ENCODE measurements around the gene PHYKPL.

The PHYKPL gene

GRCh38 chr5:178280631-178281030 lies 48.0 kb upstream of the PHYKPL start:
- no peak for DNase-seq
- Histone ChIP-seq H4K20me1 (ENCODE audit: insufficient read depth, low read length) (no peaks in the 10 kb centered on the region), H3K4me1 (ENCODE audit: insufficient read depth, low read length) (0 out of 2 replicates have a peak, but pooled peaks cover 3% of the 10 kb centered on the region), H3K4me2 (ENCODE audit: insufficient read depth, low read length) (no peak overlapping the region), H3K36me3 (ENCODE audit: insufficient read depth, low read length) (no peaks in the 10 kb centered on the region), H3K9ac (ENCODE audit: low read depth, low read length) (no peak overlapping the region), H3K27me3 (ENCODE audit: insufficient read depth, low read length, poor library complexity) (no peaks in the 10 kb centered on the region), H3K79me2 (ENCODE audit: insufficient read depth, low read length) (no peaks in the 10 kb centered on the region), H2AFZ (ENCODE audit: low read depth, low read length) (no peak overlapping the region), H3K27ac (ENCODE audit: low read length) (no peak overlapping the region), H3K4me3 (ENCODE audit: low read depth in 1 of 2, low read length in 2 of 2) (no peak overlapping the region), H3K9me3 (ENCODE audit: insufficient read depth, low read length, severe bottlenecking) (peaks cover 3% of the 10 kb centered on the region)
- ATAC-seq (ENCODE audit: insufficient read depth, low read depth) = no peak
- no peak for TF ChIP-seq EZH2 (IDR thresholded peaks at IDR 0.05; ENCODE audit: borderline replicate concordance, low read depth, low read length, severe bottlenecking)
- TF ChIP-seq CTCF (IDR thresholded peaks at IDR 0.05; ENCODE audit: borderline replicate concordance, extremely low read depth, low read length, poor library complexity, severe bottlenecking) = no peak

GRCh38 chr5:178279723-178280438 lies 47.3 kb upstream of the PHYKPL start:
- Histone ChIP-seq H3K27me3 (ENCODE audit: insufficient read depth, low read length, poor library complexity) (no peaks in the 10 kb centered on the region), H3K27ac (ENCODE audit: low read length) (no peak overlapping the region), H3K9me3 (ENCODE audit: insufficient read depth, low read length, severe bottlenecking) (peaks cover 3% of the 10 kb centered on the region), H3K4me1 (ENCODE audit: insufficient read depth, low read length) (0 out of 2 replicates have a peak, but pooled peaks cover 3% of the 10 kb centered on the region), H3K36me3 (ENCODE audit: insufficient read depth, low read length) (no peaks in the 10 kb centered on the region), H3K4me3 (ENCODE audit: low read depth in 1 of 2, low read length in 2 of 2) (no peak overlapping the region), H3K79me2 (ENCODE audit: insufficient read depth, low read length) (no peaks in the 10 kb centered on the region), H3K9ac (ENCODE audit: low read depth, low read length) (no peak overlapping the region), H2AFZ (ENCODE audit: low read depth, low read length) (no peak overlapping the region), H3K4me2 (ENCODE audit: insufficient read depth, low read length) (no peak overlapping the region), H4K20me1 (ENCODE audit: insufficient read depth, low read length) (no peaks in the 10 kb centered on the region)
- TF ChIP-seq EZH2 (IDR thresholded peaks at IDR 0.05; ENCODE audit: borderline replicate concordance, low read depth, low read length, severe bottlenecking) (no peak), CTCF (IDR thresholded peaks at IDR 0.05; ENCODE audit: borderline replicate concordance, extremely low read depth, low read length, poor library complexity, severe bottlenecking) (peak; percentile 87)
- peak; percentile 58 for DNase-seq
- peak; percentile 79 for ATAC-seq (ENCODE audit: insufficient read depth, low read depth)

- no peaks in the 10 kb centered on the region for H3K27me3 ChIP-seq (ENCODE audit: insufficient read depth, low read length, poor library complexity)
- 0 out of 2 replicates have a peak, but pooled peaks cover 3% of the 10 kb centered on the region for H3K4me1 ChIP-seq (ENCODE audit: insufficient read depth, low read length)
- no peaks in the 10 kb centered on the region; the same call in 1 of the 2 replicates for H4K20me1 ChIP-seq (ENCODE audit: insufficient read depth, low read length)
- no peaks in the 10 kb centered on the region for H3K36me3 ChIP-seq (ENCODE audit: insufficient read depth, low read length)
- H3K79me2 ChIP-seq (ENCODE audit: insufficient read depth, low read length) = no peaks in the 10 kb centered on the region
- no peak overlapping the region for H3K27ac ChIP-seq (ENCODE audit: low read length)
- DNase-seq = no peak
- TF ChIP-seq CTCF (IDR thresholded peaks at IDR 0.05; ENCODE audit: borderline replicate concordance, extremely low read depth, low read length, poor library complexity, severe bottlenecking) (no peak), EZH2 (IDR thresholded peaks at IDR 0.05; ENCODE audit: borderline replicate concordance, low read depth, low read length, severe bottlenecking) (no peak)
- H3K4me3 ChIP-seq (ENCODE audit: low read depth in 1 of 2, low read length in 2 of 2) = no peak overlapping the region
- peaks cover 3% of the 10 kb centered on the region for H3K9me3 ChIP-seq (ENCODE audit: insufficient read depth, low read length, severe bottlenecking)
- no peak overlapping the region for H3K9ac ChIP-seq (ENCODE audit: low read depth, low read length)
- no peak for ATAC-seq (ENCODE audit: insufficient read depth, low read depth)
- no peak overlapping the region for H3K4me2 ChIP-seq (ENCODE audit: insufficient read depth, low read length)
- H2AFZ ChIP-seq (ENCODE audit: low read depth, low read length) = no peak overlapping the region
Observed at GRCh38 chr5:178279026-178279722, 46.6 kb upstream of the PHYKPL start.
